ENCODE data around the gene PAM.

DNA sequence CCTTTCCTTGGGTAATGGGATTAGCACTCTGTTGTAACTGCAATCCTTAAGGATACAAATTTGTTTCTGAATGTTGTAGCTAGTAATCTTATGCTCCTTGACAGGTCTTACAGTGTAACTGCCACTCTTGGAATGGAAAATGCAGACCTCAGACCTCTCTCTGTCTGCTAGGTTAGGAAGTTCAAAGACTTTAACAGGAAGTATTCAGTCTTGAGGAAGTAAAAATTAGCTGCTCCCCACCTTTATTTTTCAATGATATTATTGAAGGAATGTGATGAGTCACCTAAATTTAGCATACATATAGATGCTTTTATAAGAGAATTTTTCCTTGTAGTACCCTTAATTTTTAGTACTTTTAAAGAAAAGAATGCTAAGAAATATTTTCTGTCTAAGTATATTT lies 71.5 kb downstream of the PAM start:
- TF ChIP-seq TAF1 (IDR thresholded peaks at IDR 0.05; ENCODE audit: borderline replicate concordance, insufficient read depth, low read length) (no peak), REST (IDR thresholded peaks at IDR 0.05; ENCODE audit: insufficient read depth in 1 of 2, low read depth in 2 of 2, low read length in 2 of 2) (no peak), POLR2AphosphoS5 (IDR thresholded peaks at IDR 0.05; ENCODE audit: low read depth, low read length) (no peak)

All from PFSK-1 (cell line).